VCaP (cell line): ENCODE measurements around the gene NALCN.

ENCODE experiments used
- H3K27ac ChIP-seq: fragments of 450-650 bp; 2 replicates; pipeline ENCODE4 v1.5.1; 2017
- TF ChIP-seq, protein P1 (sequence below): fragments of 450-650 bp; conservative IDR thresholded peaks from 2 replicates; pipeline ENCODE4 v1.5.1; 2017; ENCODE audit warnings: mild to moderate bottlenecking, moderate library complexity

Gene NALCN

DNA sequence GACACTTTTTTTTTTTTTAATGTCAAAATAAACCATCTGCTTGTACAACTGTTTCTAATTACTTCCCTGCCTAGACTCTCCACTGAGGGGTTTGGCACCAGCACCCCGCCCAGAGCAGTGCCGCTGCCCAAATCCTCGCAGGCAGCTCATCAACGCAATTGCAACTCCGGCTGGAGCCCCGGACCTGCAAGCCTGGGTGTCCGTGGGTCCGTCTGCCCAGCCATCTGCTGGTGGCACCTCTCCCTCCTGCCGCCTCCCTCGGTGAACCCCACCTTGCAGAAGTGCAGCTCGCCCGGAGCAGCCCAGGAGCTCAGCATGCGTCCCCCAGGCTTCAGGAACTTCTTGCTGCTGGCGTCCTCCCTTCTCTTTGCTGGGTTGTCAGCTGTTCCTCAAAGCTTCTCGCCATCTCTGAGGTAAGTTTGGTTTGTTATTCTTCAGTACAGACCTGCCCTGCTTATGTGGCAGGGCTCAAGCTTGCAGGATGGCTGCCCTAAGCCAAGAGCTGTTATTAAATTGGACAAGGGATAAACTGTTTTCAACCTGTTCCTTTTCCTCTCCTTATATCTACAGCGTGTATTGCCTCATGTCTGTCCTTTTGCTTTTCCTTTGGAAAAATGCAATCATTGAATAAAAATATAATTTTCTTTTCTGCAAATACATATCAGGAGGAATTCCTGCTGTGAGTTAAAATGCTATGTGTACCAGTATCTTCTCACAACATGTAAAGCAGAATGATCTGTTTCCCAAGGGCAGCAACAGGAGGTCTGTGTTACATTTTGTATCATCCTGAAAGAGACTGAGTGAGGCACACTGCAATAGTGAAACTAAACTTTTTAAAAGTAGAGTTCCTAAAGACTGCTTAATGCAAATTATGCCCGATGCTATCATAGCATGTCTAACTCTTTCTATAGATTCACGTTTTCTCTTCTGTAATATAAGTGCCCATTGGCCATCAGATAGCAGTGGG, 36.5 kb upstream of the NALCN start, which contains the start of gene ITGBL1:
Gene ITGBL1 (plus strand): TSS at position 157 of the 967 bp plus-strand sequence. CDS start 159 bp downstream, at position 316.
- H3K27ac ChIP-seq, result no peak within 1 kb of the TSS
- TF ChIP-seq, protein P1, sequence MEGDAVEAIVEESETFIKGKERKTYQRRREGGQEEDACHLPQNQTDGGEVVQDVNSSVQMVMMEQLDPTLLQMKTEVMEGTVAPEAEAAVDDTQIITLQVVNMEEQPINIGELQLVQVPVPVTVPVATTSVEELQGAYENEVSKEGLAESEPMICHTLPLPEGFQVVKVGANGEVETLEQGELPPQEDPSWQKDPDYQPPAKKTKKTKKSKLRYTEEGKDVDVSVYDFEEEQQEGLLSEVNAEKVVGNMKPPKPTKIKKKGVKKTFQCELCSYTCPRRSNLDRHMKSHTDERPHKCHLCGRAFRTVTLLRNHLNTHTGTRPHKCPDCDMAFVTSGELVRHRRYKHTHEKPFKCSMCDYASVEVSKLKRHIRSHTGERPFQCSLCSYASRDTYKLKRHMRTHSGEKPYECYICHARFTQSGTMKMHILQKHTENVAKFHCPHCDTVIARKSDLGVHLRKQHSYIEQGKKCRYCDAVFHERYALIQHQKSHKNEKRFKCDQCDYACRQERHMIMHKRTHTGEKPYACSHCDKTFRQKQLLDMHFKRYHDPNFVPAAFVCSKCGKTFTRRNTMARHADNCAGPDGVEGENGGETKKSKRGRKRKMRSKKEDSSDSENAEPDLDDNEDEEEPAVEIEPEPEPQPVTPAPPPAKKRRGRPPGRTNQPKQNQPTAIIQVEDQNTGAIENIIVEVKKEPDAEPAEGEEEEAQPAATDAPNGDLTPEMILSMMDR, result no peak

DNA sequence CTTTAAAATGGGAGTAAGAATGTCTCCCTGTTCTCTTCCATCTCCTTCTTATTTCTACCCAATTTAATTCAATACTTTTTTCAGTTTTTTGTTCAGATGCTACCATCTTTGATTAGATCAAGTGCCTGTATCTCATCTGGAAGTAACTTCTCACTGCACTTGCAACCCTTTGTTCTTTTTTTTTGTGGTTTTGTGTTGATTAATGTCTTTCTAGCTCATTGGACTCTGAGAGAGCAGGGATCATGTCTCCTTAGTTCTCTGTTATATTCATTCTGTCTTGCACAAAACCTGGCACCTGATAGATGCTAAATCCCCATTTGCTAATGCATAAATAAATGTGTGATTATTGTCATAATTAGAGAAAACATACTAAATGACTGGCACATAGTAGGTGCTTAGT, 35.3 kb upstream of the NALCN start:
- H3K27ac ChIP-seq, result no peak overlapping the region
- TF ChIP-seq, protein P1, result no peak

DNA sequence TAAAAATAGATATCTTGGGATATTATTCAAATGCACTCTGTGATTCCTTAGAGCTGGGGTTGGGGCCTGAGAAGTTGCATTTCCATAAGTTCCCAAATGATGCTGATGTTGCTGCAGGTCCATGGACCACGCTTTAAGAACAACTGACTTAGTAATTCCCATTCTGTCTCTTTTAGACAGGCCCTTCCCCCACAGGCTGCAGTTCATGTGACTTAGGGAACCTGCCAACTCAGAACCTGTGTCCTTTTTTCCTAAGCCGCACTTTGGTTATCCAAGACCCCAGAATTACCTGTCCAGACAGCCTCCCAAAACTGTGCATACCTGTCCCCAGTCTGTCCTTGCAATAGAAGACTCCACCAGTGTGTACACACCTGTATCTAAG, 34.4 kb upstream of the NALCN start:
- TF ChIP-seq, protein P1, result no peak
- no peak overlapping the region for H3K27ac ChIP-seq

DNA sequence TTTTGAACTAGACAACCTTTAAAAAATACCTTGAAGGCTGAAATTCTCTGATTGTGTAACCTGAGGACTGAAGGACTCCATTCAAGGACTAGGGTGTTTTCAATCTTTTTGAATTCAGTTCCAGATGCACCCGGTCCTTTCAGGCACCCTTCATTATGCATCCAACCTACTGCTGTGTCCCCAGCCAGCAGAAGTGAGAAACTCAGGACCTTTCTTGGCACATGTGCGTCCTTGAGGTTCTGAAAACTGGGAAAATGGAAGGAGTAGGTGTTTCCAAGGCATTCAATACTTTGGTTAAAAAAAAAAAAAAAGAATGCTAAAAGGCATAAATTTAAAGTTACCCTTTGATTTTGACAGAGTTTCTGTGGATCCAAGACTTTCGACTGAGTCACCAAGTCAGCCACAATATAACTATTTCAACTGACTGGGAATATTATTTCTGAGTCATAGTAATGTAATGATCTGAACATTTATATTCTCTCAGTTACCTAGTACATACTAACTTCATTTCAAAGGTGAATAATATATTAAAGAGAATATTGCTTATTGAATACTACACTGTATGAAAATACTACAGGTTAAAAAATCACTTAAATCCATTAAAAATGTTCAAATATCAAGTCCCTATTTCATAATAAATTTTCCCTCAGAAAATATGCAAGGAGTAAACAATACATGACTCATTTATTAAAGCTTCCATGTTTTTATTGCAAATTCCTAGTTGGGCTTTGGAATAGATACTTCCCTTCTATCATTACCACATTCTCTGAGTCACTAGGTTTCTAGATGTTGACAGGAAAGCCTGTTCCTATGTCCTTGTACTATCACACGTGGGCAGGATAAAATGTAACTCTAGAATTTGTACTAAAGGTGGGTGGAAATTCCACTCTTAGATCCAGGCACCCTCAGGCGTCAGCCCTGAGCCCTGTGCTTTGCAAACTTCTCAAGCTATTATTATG, 33.8 kb upstream of the NALCN start:
- TF ChIP-seq, protein P1, result no peak
- no peak overlapping the region for H3K27ac ChIP-seq

DNA sequence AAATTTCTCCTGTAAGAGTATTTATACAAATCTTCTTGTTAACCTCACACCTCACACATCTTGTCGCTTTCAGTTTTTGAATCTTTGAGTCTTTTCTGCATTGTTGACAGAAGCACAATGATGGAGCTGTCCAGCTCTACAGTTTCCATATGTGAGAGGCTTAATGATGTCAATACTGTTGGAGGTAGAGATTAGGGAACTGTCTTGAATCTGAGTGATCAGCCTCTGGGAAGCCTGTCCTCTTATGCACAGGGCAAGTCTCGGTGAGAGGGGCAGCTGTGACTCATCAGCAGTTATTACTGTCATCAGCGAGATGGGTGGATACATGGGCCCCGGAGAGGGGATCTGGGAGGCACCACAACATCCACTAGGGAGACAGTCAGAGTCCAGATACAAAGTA, 31.5 kb upstream of the NALCN start:
- TF ChIP-seq, protein P1, result no peak
- H3K27ac ChIP-seq, result no peak overlapping the region

DNA sequence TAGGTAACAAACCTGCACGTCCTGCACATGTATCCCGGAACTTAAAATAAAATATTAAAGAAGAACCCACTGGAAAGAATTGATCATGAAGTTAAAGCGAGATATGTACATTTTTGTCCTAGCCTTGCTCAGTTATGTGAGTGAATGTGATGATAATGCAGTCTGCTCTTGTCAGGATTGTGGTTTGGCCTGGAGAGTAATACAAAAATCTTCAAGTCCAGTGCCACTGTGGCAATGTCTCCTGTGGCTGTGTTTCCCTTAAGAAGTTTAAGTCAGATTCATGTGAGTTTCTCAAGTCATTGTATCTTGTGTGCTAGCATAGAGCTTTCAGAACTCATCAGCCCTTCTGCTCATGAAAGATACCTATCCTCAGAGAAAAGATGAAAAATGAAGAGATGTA, 18.2 kb upstream of the NALCN start:
- no peak overlapping the region for H3K27ac ChIP-seq
- TF ChIP-seq, protein P1, result no peak

DNA sequence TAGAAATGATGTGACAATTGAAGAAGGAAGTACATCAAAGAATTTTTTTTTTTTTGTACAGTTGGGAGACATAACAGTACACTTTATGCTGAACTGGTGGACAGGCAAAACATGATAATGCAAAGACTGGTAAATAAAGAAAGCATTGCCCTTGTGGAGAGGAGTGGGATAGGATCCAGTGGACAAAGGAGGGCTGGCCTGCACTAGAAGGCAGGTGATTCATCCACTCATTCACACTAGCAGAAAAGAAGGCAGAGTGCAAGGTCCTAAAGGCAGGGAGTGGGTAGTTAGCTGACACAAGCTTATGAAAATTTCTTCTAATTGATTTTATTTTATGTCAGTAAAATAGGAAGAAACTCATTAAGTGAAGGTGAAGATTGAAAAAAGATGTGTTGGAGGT, 17.6 kb upstream of the NALCN start:
- H3K27ac ChIP-seq, result no peak overlapping the region
- TF ChIP-seq, protein P1, result no peak
